NCI-H1092 (cell line): ENCODE results near the gene OSM.
"Not testable (repeated sequence)": the region's sequence is repeated elsewhere in the genome, so short reads cannot be mapped to it uniquely, and the experiment has no call there.

Experiments used
- DNase-seq: peaks from one replicate; lab custom pipeline; 2025; lab: John Stamatoyannopoulos, UW

Gene OSM

GRCh38 chr22:30226192-30226832, 40.3 kb downstream of the OSM start:
- no peak for DNase-seq

DNA sequence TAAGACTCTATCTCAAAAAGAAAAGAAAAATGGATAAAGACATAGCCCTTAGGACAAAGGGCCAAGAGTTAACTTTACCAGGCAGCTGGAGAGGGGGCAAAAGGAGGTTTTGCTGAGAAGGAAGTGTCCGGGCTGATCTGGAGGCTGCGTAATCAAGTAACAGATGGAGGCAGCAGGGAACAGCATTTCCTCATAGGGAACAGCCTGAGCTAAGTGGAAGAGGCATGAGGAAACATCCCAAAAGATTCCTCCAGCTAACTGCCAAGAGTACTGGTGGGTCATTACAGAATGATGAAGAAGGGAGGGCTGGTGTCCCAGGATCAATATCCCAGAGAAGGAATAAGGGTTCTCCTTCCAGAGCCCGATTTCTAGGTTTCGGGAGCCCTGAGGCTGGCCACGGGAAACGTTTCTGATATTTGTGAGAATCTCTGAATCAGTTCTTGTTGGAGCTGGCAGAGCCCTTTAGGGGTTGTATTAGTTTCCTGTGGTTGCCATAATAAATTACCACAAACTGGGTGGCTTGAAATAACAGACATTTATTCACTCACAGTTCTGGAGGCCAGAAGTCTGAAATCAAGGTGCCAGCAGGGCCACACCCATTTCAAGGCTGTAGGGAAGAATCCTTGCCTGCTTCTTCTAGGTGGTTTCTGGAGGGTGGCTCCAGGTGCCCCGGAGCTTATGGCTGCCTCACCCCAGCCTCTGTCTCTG, 41.3 kb downstream of the OSM start:
- DNase-seq: no peak

- DNase-seq: no peak
Observed at GRCh38 chr22:30224161-30224857, 42.3 kb downstream of the OSM start.

GRCh38 chr22:30223303-30223702, 43.3 kb downstream of the OSM start:
- no peak for DNase-seq

DNA sequence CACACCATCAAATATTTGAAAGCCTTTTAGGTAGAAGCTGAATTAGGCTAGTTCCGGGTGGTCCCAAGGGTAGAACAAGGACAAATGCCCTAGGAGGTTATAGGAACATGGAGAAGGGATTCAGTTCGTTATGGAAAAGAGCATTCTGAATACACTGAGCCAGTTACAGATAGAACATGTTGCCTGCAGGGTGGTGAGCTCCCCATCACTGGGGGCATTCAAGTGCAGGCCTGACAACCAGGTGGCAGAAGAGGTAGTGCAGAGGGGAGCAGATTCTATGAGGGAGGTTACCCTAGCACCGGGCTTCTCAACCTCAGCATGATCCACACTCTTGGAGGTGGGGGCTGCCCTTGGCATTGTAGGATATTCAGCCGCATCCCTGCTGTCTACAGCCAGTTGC, 44.3 kb downstream of the OSM start:
- no peak for DNase-seq

GRCh38 chr22:30221121-30221992, 45.3 kb downstream of the OSM start:
- no peak for DNase-seq

GRCh38 chr22:30220338-30221012, 46.2 kb downstream of the OSM start:
- no peak for DNase-seq

GRCh38 chr22:30219668-30220278, 46.9 kb downstream of the OSM start:
- DNase-seq: no peak

DNA sequence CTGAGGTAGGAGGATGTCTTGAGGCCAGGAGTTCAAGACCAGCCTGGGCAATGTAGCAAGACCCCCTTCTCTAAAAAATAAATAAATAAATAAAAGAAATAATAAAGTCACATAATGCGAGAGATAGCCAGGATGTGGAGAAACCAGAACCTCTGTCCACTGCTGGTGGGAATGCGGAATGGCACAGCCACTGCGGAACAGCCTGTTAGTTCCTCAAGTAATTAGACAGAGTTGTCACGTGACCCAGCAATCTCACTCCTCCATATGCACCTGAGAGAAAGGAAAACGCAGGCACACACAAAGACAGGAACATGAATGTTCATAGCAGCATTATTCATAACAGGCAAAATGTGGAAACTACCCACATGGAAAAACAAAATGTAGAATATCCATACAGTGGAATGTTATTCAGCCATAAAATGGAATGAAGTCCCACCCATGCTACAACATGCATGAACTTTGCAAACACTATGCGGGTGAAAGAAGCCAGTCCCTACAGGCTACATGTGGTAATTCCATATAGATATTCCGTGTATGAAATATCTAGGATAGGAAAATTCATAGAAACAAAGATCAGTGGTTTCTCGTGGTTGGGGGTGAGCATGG, 47.5 kb downstream of the OSM start:
- DNase-seq: no peak

DNA sequence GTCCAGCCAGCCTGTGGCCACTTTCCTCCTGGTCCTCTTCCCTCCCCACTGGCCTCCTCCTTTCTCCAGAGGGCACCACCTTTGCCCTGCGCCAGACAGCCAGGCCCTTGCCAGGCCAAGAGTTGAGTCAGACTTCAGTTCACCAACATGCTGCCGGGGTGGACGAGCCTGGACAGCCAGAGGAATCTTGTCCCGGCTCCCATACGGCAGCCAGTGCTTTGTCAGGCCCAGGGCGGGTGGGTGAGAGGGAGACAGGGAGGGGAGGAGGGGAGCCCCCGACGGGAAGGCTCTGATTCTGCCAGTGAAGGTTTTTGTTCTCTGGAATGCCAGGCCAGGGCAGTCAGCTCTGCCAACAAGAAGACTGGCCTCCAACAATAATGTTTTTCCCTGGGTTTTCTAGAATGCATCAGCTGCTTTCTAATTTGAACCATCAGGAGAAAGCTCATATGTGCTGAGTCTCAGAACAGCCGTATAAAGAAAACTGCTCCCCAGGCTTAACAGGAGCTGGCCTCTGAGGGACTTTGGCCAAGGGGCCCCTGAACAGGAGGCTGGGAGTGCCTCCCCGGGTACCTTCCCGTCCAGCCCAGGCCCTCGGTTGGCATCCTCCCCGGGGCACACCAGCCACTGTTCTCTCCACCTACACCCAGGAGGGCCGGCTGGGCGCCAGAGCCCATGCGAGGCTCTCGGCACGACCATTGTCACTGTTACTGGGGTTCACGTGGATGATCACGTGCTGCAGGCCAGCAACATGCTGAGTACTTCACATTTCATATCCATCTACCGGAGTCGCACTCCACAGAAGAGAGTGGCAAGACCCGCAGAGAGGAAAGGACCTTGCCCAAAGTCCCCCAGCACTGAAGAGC, 48.7 kb downstream of the OSM start:
- DNase-seq: no peak

GRCh38 chr22:30216710-30217109, 49.9 kb downstream of the OSM start:
- no peak for DNase-seq

DNA sequence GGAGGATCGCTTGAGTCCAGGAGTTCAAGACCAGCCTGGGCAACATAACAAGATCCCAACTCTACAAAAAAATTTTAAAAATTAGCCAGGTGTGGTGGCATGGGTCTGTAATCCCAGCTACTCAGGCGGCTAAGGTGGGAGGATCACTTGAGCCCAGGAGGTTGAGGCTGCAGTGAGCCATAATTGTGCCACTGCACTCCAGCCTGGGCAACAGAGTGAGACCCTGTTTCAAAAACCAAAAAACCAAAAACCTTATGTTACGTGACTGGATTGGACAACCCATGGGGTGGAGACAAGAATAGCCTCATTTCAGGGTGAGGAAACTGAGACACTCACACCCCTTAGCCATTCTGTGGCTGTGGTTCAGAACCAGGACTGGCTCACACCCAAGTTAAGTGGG, 50.4 kb downstream of the OSM start:
- not testable (repeated sequence) for DNase-seq

DNA sequence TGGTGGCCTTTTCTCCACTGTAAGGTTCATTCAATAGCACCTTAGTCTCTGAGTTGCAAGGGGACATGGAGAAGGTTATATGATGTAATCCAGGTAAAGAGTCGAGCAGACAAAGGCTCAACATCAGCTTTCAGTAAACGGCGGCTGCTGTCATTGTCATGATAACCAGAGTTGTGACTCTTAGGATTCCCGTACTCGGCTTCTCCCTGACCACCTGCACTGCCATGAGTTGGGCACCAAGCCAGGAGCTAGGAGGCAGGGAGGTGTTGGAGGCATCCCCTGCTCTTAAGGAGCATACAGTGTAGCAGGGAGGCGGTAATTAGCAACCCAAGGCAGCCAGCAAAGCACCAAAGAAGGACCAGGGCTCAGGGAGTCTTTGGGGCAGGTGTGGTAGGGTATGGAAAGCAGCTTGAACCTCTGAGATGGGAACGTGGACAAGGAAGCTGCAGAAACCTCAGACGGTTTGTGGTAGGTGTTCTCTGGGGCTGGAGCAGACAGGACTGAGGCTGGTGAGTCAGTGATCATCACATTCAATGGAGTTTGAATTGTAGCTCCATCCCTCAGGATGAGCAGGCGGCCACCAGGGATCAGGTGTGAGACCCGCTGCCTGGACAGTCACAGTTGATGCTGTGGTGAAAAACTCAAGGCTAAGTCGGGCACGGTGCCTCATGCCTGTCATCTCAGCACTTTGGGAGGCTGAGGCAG, 51.8 kb downstream of the OSM start:
- no peak for DNase-seq

GRCh38 chr22:30212996-30213441, 53.6 kb downstream of the OSM start:
- DNase-seq: no peak
